ENCODE measurements around the gene RBBP8NL.

The RBBP8NL gene

DNA sequence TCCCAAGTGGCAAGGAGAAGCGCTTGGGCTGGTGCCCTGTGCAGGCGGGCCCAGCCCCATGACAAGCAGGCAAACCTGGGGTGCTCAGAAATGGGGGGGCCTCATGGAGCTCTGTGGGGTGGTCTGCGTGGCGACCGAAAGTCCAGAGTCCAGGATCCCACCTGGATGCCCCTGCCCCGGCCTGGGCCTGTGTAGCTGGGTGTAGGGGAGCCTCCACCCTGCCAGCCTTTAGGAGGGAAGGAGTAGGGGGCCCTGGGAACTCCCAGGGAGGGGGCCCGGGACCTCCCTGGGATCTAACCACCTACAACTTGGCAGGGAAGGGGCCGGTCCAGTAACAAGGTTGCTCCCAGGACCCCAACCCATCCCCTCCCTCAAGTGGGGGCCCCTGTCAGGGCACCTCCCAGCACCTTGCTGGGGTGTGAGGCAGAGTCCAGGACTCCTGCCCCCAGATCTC lies 55.7 kb downstream of the RBBP8NL start:
- no peak for DNase-seq

DNA sequence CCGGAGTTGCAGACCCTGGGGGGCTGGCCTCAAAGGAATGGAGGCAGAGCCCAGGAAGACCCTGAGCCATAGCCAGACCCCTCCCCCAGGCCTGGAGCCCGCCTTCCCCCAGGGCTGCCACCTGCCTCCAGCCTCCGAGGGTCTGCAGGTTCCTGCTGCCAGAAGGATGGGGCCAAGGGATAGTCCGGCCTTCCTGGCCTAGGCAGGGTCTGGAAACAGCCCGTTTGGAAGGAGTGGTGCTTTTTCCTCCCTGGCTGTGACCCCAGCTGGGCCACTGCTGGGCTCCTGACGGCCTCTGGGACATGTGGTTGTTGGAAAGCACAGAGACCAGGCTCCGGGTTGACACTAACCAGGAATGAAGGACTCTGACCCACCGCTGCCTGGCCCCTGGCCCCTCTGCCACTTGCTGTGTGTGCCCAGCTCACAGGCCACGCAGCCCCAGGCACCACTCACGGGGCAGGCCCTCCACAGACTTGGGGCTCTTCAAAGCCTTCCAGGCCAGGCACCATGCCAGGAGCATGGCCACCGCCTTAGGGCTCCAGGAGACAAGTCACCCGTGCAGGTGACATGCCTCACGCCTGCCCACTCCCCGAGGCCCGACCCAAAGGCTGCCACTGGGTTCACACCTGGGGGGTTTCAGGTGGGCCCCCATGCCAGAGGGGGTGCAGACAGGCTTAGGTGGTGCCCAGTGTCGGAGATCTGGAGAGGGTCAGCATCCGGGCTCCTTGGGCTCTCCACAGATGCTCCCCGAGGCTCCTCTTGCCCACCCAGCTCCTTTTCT lies 56.3 kb downstream of the RBBP8NL start:
- no peak for DNase-seq

DNA sequence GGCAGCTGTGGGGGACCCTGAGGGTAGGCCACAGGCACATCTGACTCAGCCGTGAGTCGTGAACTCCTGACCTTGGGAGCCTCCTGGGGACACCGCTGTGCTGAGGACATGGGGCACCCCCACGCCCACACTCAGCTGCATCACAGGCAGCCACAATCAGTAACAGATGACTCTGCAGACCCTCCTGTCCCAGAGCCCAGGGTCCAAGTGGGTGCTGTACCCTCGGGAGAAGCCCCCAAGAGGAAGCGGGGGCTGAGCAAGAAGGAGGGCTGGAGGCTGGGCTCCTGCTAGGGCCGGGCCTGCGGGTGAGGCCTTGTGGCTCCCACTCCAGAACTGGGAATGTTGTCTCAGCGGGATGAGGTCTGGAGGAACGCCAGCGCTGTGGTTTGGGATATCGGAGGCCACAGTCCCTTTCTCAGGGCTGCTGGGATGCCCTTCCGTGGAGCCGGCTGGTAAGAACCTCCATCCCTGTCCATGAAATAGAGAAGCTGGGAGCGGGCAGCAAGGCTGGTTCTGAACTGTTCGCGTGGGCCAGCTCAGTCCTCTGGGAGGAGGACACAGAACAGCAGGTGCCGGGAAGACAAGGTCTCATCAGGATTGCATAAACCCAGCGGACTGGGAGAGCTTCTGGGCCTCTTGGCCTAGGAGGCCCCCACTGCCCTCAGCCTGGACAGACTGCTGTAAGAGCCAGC lies 57.1 kb downstream of the RBBP8NL start:
- DNase-seq, result peak; percentile 69

DNA sequence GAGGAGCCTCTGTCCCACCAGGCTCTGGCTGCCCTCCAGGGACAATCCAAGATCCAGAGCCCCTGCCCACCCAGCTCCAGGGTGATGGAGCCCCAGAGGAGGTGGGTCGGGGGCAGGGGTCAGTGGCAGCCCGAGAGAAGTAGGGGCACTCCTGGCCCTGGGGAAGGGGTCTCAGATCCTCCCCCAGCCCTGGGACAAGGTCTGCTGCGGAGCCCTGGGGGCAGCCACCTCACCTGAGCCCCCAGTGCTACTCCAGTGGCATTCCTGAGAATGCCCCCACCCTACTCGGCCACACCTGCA lies 57.6 kb downstream of the RBBP8NL start:
- DNase-seq, result no peak

DNA sequence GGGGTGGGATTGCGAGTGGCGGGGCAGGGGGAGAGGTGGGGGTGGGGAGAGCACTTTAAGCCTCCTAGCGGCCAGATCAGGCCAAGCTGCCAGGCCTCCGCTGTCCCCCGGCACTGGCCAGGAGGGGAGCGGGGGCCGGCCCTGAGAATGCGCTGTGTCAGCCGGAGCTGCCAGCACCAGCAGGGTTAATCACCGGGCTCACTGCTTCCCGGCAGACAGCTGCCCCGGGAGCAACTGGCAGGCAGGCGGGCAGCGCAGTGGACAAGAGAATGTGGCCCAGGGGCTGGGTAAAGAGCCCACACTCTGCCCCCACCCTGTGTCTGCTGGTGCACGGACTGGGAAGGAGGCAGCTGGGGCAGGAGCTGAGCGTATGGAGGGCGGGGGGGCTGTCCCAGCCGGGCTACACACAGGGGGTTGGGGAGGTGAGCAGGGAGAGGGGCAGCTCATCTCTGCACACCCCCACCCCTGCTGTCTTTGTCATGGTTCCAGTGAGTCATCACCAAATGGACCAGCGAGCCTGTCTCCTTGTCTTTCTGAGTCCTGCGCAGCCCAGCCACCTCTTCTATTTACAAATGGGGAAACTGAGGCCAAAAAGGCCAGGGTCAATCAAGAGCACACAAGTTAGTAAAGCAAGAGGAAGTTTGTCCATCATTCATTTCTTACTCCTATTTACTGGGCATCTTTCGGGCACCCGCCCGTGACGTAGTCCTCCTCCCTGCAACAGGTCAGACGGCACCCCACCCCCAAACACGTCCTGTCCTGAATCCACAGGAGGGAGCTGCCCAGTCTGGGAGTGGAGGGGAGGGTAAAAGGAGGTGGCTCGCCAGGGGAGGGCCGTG lies 58.1 kb downstream of the RBBP8NL start:
- DNase-seq, result no peak

DNA sequence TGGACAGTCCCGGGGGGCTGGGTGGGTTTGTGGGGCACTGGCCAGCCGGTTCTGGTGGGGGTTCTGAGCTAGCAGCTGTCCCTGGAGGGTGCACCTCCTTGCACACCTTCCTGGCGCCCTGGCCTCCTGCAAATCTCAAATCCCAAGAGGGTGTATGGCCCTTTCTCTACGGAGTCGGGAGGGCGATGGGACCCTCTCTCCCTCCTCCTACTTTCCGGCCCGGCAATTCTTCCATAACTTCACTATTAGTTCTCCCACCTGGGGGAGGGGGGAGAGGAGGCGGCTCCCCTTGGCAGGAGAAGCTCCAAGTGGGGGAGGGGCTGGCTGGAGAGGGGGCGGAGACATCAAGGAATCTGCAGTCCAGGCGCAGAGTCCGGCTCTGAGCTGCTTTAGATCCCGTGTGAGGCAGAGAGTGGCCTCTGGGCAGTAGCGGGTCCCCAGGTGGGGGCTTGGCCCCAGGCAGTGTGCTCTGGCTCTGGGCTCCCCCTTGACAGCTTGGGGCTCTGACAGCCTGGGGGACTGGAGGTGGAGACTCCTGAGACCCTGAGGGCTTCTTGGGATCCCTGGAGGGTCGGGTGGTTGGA lies 58.9 kb downstream of the RBBP8NL start:
- no peak for DNase-seq

DNA sequence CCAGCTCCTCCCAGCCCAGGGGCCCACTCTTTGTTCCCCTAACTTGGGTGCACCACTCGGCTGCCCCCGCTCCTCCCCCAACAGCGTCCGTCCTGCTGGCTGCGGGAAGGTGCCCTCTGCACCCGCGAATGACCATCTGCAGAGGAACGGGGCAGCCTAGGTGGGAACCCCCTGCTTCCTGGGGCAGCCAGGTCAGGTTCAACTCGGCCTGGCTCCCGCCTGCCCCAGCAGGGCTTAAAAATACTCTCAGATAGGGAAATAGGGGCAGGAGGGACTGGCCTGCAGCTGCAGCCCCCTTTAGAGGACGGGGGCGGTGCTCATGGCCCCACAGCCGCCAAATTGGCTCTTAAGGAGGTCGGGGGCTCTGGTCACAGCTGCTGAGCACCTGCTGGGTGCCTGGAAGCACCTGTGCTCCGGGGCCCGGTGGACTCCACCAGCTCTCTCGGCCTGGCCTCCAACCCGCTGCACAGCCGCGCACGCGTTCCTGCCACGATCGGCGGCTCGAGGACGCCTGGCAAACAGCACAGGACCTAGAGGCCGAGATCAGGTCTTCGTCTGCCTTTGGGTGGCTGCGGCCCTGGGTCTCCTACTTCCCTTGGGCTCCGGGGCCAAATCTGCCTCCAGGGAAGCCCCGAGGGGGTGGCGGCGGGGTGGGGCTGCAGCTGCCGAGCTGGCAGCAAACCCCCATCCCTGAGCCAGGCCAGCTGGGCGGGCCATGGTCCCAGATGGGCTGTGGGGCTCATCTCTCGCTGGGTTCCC lies 59.5 kb downstream of the RBBP8NL start:
- DNase-seq, result no peak

DNA sequence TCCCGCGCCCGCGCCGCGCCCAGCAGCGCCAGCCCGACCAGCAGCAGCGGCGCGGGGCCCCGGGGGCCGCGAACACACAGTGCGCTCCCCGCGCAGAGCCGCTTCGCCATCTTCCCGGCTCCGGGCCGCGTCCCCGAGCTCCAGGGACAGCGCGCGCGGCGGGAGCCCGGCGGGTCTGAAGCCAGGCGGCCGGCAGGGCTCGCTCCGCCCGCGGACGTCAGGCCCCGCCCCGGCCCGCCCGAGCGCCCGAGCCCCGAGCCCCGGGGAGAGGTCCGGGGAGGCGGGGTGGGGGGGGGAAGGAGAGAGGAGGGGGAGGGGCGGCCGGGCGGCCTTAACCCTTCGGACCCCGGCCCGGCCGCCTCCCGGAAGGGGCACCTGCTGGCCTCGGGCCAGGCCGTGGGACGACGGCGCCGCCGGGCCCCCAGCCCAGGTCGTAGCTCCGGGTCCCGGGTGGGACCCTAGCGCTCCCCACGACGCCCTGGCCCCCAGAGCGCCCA lies 60.2 kb downstream of the RBBP8NL start, which contains the start of gene LAMA5:
Gene LAMA5 (minus strand): TSS at position 177 of the 497 bp plus-strand sequence. CDS start 67 bp downstream, at position 110.
- DNase-seq, result no peak

DNA sequence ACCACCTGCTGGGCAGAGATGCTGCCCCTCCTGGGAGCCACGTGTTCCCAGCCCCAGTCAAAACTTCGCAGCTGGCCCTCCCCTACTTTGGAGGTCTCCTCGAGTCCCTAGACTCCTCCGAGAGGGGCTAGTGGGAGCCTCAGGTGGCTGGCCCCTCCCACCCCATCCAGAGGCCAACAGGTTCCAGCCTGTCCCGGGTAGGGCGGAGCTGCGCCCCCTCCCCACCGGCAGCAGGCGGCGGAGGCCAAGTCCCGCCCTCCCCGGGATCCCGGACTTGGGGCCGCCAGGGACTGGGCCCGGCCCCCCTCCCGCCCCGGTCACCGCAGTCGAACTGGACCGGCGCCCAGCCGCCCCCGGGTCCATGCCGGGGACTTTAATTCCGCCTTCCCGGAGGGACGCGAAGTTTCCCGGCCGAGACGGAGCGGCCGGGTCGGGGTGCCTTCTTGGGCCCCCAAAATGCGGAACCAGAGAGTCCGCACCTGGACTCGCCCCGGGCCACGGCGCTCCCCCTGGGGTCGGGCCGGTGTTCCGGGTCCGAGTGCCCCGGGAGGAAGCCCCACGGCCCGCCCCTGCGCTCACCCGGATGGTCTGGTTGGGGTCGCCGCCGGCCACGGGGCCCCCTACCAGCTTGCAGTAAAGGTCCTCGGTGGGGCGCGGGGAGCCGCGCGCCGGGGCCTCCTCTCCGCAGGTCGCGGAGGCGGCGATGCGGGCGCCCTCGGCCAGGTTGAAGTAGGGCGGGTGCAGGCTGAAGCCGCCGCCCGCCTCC lies 60.8 kb downstream of the RBBP8NL start:
- no peak for DNase-seq

DNA sequence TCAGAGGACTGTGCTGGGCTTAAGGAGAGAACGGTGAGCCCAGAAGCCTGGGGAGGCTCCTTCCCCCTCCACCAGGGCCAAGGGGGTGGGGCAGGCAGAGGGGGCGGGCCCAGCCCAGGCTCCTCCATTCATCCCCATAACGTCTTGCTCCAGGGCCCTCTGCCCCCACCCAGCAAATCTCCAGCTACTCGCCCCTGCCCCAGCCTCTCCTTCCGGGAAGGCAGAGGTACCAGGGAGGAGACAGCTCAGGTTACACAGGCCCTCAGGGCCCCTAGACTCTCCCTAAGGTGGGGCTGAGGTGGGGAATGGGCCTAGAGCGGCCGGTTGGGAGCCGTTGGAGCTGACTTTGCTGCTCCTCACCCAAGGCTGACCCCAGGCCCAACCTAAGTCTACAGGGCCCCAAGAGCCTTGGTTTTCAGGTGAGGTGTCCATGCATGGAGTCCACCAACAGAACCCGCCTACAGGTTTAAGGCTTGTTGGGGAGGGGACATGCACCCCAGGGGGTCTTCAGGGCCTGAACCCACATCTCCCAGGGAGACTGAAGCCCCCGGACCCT lies 61.4 kb downstream of the RBBP8NL start:
- DNase-seq, result no peak

DNA sequence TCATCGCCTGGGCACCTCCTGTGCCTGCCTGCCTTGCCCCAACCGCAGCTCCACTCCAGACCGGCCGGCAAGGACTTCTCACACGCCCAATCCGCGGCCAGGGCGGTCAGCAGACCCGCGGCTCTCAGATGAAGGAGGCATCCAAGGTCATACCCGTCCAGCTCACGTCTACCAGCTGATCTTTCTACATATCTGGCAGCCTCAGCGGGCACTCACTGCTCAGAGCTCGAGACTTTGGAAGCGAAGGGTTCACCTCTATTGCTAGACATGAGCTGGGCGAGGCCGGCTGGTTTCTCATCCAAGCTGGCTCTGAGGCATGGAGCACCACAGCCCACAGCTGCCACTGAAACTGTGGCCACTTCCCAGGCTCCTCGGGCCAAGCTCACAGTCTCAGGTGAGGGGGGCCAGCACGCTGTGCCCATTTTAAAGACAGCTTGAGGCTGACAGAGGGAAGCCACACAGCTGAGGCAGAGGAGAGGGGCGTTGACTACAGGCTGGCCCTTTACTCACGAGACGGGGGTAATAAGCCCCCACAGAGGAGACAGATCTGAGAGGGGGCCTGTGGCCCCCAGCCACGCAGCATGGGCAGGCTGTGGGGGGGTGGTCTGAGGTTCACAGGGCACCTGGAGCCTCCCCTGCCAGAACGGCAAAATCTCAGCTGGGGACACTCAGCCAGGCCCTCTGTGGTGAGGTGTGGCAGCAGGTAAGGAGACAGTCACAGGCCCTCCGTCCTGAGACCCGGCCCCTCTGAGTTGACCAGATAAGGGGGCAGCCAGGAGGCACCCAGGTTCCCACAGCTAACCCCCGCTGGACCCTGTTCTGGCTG lies 62.2 kb downstream of the RBBP8NL start:
- no peak for DNase-seq

DNA sequence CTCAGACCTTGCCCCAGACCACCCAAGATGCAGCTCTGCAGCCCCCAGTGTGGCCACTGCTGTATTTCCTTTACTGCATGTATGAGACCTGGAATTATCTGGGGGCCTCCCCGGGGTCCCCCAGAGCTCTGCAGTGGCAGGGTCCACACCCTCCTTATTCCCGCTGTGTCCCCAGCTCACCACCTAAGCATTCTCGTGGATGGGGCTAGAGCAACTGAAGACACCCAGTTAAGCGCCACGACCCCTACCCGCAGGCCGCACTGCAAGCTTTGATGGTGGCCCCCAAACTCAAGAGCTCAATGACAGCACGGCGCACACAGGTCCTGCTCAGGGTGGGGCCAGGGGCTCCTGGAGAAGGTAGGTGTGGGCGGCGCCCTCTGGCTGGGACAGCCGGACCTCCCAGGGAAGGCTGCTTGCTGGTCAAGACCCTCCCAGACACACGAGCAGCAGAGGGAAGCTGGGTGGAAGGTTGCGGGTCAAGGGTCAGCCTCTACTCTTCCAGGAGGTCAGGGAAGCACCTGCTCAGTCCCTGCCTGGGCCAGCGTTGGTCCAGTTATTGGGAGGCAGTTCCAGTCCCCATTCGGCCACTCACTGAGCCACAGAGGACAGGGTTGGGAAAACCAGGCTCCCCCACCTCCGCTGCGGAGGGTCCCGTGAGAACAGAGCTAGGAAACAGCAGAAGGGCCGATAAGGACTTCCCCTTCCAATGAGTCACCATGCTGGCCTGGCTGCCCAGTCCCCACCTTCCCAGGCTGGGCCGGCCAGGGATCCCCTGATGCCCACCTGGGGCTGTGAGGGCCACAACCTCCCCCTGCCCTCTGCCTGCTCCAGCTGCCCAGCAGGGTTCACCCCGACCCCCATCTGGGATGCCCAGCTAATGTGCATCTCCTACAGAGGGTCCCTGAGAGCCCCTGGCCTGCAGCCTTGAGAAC lies 63.2 kb downstream of the RBBP8NL start:
- DNase-seq, result no peak

DNA sequence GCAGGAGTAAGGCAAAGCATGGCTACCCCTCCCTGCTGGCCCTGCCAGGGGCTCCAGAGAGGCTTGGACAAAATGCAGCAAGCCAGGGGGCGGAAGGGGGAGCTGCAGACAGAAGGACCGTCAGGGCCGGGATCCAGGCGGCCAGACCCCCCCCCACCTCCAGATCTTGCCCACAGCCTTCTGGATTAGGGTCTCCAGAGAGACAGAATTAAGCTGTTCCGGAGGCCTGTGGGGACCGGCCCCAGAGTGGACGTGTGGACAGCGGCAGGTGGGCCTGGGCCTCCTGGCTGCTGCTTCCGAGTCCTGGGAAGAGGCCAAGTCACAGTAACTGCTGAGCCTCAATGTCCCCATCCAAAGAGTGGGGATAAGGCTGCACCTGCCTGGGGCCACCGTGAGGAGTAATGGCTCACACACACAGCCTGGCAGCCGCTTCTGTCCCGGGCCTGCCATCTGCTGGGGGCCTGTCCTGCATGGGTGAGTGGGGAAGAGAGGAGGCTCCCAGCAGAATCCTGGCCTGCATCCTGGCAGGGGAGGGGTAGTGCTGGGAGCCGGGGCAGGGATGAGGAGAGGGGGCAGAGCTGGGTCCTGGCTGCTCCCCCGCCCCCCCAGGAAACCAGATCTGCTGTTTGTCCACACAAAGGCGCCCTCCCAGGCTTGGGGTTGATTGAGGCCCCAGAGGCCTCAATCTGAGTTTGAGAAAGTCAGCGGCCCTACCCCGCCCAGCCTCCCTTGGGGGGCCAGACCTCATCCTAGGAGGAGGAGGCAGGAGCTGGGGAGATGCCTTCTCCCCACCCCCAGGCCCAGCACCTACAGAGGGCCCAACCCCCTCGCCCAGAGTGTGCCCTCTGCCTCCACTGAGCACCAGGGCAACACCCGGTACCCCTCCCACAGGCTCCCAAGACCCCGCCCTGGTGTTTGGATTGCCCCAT lies 64.1 kb downstream of the RBBP8NL start:
- DNase-seq, result no peak

DNA sequence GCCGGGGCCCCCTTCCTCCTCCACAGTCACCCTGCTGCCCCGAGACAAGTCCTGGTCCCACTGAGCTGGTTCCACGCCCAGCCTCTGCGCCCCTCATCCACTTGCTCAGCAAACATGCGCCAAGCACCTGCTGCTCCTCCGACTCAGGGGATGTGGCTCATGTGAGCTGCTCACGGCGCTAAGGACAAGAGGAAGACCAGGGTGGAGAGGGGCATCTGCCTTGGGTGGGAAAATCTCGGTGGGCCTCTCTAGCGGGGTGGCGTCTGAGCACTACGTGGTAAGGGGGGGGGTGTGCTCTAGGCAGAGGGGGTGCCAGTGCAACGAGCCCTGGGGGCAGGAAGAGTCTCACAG lies 64.8 kb downstream of the RBBP8NL start:
- DNase-seq, result no peak

DNA sequence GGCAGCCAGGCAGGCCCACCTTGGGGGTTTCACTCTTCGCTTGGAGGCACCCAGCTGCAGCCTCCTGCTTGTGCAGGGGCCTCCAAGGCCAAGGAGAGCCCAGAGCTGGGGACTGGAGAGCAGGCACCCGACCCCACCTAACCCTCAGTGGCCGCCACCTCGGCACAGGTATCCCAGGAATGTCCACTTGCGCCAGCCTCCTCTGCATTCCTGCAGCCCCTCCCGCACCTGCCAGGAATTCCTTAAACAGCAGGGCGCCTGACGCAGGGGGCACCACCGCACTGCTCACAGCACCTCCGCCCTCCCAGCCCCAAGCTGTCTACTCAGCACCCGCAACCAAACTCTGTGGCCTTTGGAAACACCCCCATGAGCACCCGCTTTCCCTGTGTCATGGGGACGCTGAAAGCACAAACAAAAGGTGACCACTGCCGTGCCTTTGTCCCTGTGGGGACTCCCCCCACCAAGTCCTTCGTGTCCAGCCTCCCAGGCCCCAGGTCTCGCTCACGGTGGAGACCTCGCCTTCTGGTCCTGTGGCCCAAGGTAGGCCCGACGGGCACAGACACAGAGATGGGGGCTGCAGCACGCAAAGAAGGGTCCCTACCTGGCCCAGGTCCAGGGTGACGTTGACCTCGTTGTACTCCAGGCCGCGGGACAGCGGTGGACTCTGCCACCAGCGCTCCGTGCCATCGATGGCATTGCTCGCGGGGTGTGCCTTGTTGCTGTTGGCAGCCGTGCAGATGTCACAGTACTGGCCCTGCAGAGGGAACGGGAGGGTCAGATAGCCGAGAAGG lies 65.3 kb downstream of the RBBP8NL start:
- no peak for DNase-seq

DNA sequence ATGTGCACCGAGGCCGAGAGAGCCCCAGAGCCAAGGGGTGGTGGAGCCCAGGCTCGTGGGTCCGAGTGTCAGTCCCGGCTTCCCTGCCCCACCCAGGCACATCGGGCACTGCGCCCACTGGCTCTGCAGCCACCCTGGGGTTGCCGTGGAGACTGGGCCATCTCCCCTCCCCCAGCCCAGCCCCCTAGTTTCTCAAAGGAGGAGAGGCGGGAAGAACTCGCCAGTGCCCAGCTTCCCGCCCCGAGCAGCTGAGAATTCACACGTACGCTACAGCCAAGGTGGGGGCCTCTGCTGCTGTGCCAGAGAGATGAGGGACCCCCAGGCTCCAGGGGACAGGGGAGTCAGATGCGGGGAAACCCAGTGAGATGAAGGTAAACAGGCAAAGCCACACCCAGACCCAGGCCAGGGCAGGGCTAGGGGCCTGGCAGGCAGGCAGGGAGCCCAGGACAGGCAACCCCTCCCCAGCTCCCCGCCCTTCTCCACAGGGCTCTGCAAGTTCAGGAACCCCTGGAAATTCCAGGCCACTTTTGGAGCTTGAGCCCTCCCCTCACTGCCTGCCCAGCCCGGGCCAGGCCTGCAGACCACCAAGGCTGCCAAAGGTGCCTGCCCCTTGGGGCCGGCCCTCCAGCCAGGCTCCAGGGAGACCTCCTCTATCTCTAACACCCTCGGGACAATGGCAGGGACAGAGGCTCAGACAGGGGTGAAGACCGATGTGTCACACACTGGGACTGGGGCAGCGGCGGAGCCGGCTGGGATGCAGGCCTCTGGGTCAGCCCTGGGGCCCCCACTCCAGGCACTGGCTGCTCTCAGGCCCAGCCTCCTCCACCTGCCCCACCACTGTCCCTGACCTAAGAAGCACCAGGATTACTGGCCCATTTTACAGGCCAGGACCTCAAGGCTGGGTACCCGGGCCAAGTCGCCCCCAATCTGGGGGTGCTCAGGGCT lies 66.2 kb downstream of the RBBP8NL start:
- no peak for DNase-seq

Data from stimulated activated CD4-positive, alpha-beta T cell treated with anti-CD3 and anti-CD28 coated beads, Interleukin-1b, Interleukin-23, amount 100 ng/mL, for 48 hours (primary cell).